Activated gamma-delta T cell treated with anti-CD3 and anti-CD28 coated beads, Interleukin-2, amount 50 U/mL, for 16 hours (primary cell): ENCODE data around the gene TMPRSS3.

Experiments
- DNase-seq: peaks from one replicate; pipeline ENCODE4 v3.0.0-alpha.2; 2020; ENCODE audit warnings: low read depth

The TMPRSS3 gene

GRCh38 chr21:42370894-42371654, 24.8 kb downstream of the TMPRSS3 start:
- no peak for DNase-seq

DNA sequence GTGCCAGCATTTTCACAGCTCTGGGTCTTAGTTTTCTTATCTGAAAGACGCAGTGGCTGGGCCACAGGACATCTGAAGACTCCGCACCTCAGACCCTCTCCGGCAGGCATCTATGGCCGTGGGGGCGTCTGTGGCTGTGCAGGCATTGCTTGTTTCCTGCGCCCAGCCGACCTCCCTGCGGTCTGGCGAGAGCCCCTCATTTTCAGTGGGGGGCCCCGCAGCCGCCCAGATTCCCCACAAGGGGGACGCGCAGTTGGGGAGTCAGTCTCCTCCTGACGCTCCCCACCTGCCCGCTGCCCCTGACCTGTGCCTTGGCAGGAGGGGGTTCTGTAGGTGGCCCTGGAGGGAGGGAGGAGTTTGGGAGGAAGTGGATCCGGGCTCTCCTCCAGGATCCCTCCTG, 26.0 kb downstream of the TMPRSS3 start:
- DNase-seq = no peak

DNA sequence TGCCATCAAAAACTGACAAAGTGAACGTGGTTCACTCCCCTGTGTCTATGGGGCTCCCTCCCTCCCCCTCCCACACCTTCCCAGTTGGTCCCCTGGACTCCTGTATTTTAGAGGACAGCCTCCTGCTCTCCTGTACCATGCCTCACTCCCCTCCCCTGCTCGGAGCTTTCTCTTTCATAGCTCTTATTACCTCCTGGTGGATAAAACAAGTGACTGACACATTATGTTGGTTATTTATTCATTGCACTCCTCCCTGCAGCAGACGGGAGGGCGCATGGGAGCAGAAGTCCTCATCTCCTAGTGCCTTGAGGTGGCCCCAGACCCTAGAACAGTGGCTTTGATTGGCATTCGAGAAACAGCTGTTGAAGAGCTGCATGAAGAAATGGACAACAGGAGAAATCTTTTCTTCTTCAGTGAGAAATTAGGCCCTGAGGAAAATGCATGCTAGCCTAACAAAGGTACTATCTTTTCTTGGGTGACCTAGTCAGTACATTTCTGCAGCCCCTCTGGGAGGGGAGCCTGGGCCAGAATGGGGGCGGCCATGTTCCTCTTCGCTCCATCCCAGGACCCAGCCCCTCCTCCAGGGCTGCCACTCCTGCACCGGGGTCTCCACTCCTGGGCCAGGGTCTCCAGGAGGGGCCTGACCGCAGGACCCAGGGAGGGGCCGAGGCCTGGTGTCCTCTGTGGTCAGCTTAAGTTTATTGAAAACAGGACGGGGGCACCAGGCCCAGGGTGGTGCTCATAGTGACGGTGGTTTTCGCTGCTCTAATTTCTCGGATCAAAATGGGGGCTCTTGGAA, 28.3 kb downstream of the TMPRSS3 start:
- DNase-seq = no peak

- no peak for DNase-seq
These were observed 29.4 kb downstream of the TMPRSS3 start, which contains the start of gene TFF1 for GRCh38 chr21:42366292-42367010. TFF1 (minus strand) TSS chr21:42366535; CDS start chr21:42366495, 40 bp downstream.

- no peak for DNase-seq
These were observed 30.1 kb downstream of the TMPRSS3 start for GRCh38 chr21:42365770-42366169.

- no peak for DNase-seq
These were observed 31.5 kb downstream of the TMPRSS3 start for GRCh38 chr21:42364304-42364865.

- DNase-seq = no peak
These were observed 32.5 kb downstream of the TMPRSS3 start for GRCh38 chr21:42363312-42363711.

DNA sequence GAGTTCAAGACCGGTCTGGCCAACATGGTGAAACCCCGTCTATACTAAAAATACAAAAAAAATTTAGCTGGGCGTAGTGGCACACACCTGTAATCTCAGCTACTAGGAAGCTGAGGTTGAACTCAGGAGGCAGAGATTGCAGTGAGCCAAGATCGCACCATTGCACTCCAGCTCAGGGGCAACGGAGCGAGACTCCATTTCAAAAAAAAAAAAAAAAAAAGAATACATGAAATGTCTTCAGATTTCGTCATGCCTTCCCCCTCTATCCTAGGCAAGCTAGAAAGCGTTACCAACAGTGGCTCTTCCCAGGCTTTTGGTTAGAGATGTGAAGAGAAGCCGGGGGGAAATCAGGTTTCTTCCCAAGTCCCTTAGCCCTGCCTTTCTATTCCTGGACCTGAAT, 33.2 kb downstream of the TMPRSS3 start:
- no peak for DNase-seq

DNA sequence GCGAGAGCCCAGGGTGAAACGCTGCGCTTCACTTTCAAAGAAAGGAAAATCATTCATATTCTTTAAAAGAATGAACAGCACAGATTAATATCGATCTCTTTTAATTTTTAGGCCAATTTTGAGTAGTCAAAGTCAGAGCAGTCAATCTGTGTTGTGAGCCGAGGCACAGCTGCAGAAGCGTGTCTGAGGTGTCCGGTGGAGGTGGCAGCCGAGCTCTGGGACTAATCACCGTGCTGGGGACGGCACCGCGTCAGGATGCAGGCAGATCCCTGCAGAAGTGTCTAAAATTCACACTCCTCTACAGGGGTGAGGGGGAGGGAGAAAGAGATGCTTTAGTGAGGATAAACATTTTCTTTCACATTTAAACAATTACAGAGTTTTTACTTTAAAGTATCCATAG, 33.7 kb downstream of the TMPRSS3 start:
- DNase-seq = no peak

DNA sequence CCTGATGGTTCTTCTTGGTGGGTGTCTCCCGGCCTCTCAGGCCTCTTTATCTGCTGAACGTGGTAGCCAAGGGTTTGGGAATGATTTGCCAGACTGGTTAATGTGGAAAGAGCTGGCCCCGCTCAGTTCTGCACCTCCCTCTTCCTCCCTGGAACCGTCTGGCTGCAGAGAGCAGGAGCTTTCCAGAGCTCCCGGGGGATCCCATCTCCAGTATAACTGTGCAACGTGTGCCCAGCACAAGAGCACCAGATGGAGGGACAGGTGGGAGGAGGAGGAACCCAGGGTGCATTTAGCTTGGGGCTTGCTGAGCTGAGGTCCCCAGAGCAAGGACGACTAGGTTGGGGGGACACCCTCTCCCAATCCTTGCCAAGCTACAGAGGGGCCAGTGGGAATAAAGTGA, 34.6 kb downstream of the TMPRSS3 start:
- DNase-seq = no peak

- DNase-seq = no peak
These were observed 35.5 kb downstream of the TMPRSS3 start for GRCh38 chr21:42360317-42360716.

DNA sequence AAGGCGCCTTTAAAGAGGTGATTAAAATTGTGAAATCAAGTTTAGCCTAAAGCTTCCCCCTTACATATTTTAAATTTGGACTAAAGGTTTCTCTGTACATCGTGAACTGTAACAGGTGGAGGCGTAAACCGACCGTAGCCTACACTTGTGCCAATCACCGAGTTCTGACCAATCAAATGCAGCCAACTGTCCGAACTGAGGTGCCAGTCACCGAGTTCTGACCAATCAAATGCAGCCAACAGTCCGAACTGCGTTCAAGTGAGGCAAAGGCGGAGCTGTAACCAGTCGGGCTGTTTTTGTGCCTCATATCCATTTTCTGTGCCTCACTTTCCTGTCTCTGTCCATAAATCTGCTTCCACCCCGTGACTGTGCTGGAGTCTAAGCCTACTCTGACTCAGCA, 36.9 kb downstream of the TMPRSS3 start:
- DNase-seq = no peak

DNA sequence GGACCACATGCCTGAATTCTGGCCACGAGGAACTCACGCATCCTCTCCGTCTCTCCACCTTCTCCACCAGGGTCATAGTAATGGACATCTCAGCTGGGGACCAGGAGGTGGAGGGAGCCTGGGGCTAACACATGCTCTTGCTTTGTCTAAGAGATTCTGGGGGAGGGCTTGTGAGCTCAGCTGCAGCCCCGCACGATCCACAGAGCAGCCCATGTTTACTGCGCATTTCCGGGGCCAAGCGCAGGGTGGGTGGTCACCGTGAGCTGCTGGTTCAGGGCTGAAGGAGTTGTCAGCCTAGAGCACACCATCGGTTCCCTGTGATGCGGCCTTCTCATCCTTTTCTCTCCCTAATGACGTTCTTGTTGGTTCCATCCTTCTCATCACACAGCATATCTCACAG, 37.6 kb downstream of the TMPRSS3 start:
- no peak for DNase-seq

DNA sequence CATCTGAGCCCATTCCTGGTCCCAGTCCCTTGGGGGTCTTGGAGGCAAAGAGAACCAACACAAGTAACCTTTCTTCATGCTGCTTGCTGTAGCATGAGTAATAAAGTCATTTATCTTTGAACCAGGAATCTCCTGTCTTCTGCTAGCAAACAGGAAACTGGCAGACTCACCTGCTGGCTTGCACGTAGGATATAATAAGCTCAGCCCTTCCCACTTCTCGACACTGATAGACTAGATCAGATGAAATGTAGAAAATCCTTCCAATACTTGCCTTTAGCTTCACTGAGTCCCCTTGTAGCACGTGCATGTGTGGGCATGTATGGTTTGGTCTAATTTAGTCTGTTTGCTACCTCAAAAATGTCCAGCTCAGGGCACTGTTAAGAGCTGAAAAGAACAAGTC, 38.5 kb downstream of the TMPRSS3 start:
- DNase-seq = no peak

- no peak for DNase-seq
These were observed 39.2 kb downstream of the TMPRSS3 start for GRCh38 chr21:42356650-42357049.

DNA sequence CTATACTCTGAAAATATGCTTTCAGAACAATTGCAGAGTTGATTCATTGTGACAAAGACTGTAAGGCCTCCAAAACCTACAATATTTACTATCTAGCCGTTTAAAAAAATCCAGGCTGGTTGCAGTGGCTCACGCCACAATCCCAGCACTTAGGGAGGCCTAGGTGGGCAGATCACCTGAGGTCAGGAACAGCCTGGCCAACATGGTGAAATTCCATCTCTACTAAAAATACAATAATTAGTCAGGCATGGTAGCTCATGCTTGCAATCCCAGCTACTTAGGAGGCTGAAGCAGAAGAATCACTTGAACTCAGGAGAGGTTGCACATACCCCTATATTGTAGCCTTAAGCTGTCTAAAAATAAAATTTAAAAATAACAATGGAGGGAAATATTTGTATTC, 39.8 kb downstream of the TMPRSS3 start:
- DNase-seq = no peak

GRCh38 chr21:42353623-42354022, 42.2 kb downstream of the TMPRSS3 start:
- DNase-seq = no peak

DNA sequence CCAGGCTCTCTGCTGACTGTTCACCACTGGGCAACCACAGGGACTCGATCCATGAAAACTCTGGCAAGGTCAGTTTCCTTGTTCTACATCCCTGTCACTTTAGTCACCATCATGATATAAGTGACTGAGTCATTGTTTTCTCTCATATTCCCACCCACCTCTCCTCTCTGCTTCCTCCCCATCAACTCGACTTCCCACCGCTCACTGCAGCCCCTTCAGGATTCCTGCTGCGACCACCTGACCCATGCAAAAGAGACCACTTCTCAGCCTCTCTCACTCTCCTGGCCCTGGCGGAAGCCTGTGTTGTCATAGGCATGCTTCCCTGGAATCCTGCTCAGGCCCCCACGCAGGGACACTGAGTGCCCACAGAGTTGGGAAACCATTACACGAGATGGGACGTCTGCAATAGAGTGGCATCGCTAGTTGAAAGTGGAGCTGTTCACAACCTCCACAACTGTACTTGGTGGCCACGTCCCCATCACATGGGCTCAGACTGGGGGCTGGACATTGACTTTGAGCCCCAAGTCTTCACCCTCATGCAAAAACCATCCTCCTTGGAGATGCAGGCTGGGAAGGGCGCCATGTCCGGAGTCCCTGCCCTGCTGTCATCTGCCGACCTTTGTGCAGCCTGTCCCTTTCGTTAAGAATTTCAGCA, 43.3 kb downstream of the TMPRSS3 start:
- DNase-seq = no peak

- no peak for DNase-seq
These were observed 44.0 kb downstream of the TMPRSS3 start for GRCh38 chr21:42351626-42352440.

DNA sequence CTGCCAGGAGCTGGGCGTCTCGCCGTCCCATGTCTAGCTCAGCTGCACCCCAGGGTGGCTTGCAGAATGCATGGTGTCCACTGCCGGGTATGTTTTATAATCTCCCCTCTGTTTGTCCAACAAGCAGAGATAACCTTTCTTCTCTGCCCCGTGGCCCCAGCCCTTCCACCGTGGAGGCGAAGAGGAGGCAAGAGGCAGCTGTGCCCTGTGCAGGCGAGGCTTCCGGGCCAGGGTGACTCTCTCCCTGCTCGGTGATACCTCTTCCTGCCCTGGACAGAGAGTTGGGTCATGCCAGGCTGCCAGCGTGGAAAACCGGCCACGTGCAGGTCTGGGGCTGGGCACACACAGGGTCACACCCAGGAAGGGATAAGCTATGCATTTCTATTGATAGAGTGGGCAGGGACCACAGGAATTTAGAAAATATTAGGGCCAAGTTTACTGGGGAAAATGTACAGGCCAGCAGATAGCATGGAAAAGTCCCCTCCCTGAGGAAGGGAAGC, 44.9 kb downstream of the TMPRSS3 start, which contains the start of gene TFF2:
Gene TFF2, minus strand, starts transcription at position 68 of the 500 bp plus-strand sequence. Its CDS starts 37 bp downstream, at position 31.
- no peak for DNase-seq
